GM12892 (cell line): ENCODE measurements around the gene CD55.

ENCODE experiments used
- DNase-seq: peaks from one replicate; pipeline ENCODE4 v3.0.0; 2011; ENCODE audit not compliant: insufficient read length
- FAIRE-seq: peaks from 2 replicates; lab custom pipeline; 2011; peaks lifted over from hg19 to GRCh38; lab: Jason Lieb, UNC
- POLR2A ChIP-seq: IDR thresholded peaks from 2 replicates; pipeline ENCODE4 v1.6.1; 2011; ENCODE audit warnings: low read depth, low read length, control low read depth
- POLR2AphosphoS5 ChIP-seq: IDR thresholded peaks from 2 replicates; pipeline ENCODE4 v1.6.1; 2011; ENCODE audit warnings: low read depth, low read length, control low read depth
- TAF1 ChIP-seq: IDR thresholded peaks from 2 replicates; pipeline ENCODE4 v1.6.1; 2011; ENCODE audit warnings: low read depth, mild to moderate bottlenecking, control low read depth, low read length, borderline replicate concordance

The CD55 gene

GRCh38 chr1:207396168-207396746, 74.8 kb downstream of the CD55 start:
- TF ChIP-seq TAF1 (no peak), POLR2AphosphoS5 (no peak), POLR2A (no peak)
- FAIRE-seq (no peak), DNase-seq (no peak)

GRCh38 chr1:207397525-207397926, 76.0 kb downstream of the CD55 start:
- TF ChIP-seq POLR2A = no peak
- no peak for TF ChIP-seq TAF1
- TF ChIP-seq POLR2AphosphoS5 = no peak
- FAIRE-seq (no peak), DNase-seq (no peak)

GRCh38 chr1:207398986-207399385, 77.5 kb downstream of the CD55 start:
- DNase-seq (no peak), FAIRE-seq (no peak)
- TF ChIP-seq TAF1 (no peak), POLR2A (no peak)

- no peak for DNase-seq
- FAIRE-seq = no peak
- TF ChIP-seq POLR2A (no peak), TAF1 (no peak)
These were observed 80.1 kb downstream of the CD55 start for GRCh38 chr1:207401578-207401977.

GRCh38 chr1:207402744-207403143, 81.3 kb downstream of the CD55 start:
- FAIRE-seq (no peak), DNase-seq (no peak)
- no peak for TF ChIP-seq POLR2AphosphoS5
- no peak for TF ChIP-seq TAF1
- no peak for TF ChIP-seq POLR2A

- FAIRE-seq = peak; percentile 78
- TF ChIP-seq POLR2AphosphoS5 = no peak
- no peak for TF ChIP-seq POLR2A
- no peak for TF ChIP-seq TAF1
These were observed 83.5 kb downstream of the CD55 start for GRCh38 chr1:207404849-207405525.

GRCh38 chr1:207405814-207406213, 84.3 kb downstream of the CD55 start:
- FAIRE-seq = no peak
- TF ChIP-seq POLR2A = no peak
- no peak for TF ChIP-seq POLR2AphosphoS5
- no peak for TF ChIP-seq TAF1
- no peak for DNase-seq

More at GRCh38 chr1:207404849-207405525, 83.5 kb downstream of the CD55 start:
- no peak for DNase-seq

- FAIRE-seq (peak; percentile 70), DNase-seq (no peak)
- TF ChIP-seq POLR2AphosphoS5 = no peak
- TF ChIP-seq POLR2A = no peak
These were observed 86.3 kb downstream of the CD55 start for GRCh38 chr1:207407655-207408260.
